ENCODE results near the gene RPS6KB2.
A peak's percentile ranks its signal among the peaks of the same experiment; 100 is the strongest.

Gene RPS6KB2

DNA sequence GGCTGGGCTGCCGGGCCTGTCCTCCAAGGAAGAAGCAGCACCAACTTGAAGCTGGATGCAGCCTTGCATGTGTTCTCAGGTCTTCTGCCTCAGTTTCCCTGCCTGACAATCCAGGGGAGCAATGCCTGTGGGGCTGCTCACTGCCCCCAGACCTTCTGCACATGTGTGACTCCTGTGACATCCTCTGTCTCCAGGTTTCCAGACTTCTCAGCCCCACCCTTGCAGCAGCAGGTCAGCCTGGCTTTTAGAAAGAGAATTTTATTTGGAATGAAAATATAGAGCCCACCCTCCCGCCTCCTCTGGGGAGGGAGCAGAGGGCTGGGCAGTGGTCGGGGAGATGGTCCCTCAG lies 9.5 kb downstream of the RPS6KB2 start:
- TF ChIP-seq, protein P1, sequence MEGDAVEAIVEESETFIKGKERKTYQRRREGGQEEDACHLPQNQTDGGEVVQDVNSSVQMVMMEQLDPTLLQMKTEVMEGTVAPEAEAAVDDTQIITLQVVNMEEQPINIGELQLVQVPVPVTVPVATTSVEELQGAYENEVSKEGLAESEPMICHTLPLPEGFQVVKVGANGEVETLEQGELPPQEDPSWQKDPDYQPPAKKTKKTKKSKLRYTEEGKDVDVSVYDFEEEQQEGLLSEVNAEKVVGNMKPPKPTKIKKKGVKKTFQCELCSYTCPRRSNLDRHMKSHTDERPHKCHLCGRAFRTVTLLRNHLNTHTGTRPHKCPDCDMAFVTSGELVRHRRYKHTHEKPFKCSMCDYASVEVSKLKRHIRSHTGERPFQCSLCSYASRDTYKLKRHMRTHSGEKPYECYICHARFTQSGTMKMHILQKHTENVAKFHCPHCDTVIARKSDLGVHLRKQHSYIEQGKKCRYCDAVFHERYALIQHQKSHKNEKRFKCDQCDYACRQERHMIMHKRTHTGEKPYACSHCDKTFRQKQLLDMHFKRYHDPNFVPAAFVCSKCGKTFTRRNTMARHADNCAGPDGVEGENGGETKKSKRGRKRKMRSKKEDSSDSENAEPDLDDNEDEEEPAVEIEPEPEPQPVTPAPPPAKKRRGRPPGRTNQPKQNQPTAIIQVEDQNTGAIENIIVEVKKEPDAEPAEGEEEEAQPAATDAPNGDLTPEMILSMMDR (IDR thresholded peaks at IDR 0.05; ENCODE audit: low read length) = no peak
- TF ChIP-seq EZH2 (optimal IDR thresholded peaks at IDR 0.05; ENCODE audit: low read depth, low read length) (no peak), EZH2phosphoT487 (IDR thresholded peaks at IDR 0.05; ENCODE audit: low read length) (no peak)

DNA sequence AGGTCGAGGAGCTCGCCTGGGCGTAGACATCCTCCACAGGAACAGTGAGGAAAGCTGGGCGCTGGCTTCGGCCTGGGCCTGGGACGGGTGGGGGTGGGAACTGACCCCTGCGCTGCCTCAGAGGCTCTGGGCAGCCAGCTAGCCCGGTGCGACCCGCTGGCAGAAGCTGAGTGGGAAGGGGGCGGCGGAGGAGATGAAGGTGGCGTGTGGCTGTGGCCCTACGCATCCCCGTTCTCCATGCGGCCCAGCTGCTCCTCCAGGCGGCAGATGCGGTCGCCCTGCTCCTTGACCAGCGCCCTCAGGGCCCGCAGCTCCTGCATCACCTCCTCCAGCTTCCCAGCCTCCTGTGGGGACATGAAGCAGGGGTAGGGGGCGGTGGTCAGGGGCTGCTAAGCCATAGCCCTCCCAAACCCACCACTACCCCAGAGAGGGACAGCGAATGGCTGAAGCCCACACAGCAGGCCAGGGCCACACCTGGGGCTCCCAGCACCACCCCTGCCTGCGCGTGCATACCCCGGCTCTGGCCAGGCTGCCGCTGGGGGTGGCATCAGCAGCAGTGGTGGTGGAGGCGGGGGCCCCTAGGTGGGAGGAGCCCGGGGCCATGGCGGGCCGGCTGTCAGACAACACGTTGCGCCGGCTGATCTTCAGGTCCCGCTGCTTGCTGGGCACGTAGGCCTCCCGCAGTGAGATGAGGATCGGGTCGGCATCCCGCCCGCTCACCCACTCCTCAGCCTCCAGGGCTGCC lies 10.0 kb downstream of the RPS6KB2 start:
- Histone ChIP-seq H3K9ac (ENCODE audit: low read length) (no peak overlapping the region), H3K27me3 (replicated peaks; ENCODE audit: insufficient read depth, low read length) (no peaks in the 10 kb centered on the region), H3K4me1 (ENCODE audit: low read length) (no peaks in the 10 kb centered on the region), H4K20me1 (ENCODE audit: insufficient read depth, low read length) (no peaks in the 10 kb centered on the region), H3K9me2 (replicated peaks; ENCODE audit: insufficient read depth, low read length) (no peaks in the 10 kb centered on the region), H3K27ac (ENCODE audit: low read length) (no peak overlapping the region), H2AFZ (ENCODE audit: low read length) (no peak overlapping the region), H3K9me3 (replicated peaks; ENCODE audit: insufficient read depth, low read length) (no peaks in the 10 kb centered on the region), H3K4me3 (ENCODE audit: low read length) (no peak overlapping the region), H3K79me2 (ENCODE audit: low read length) (no peaks in the 10 kb centered on the region), H3K36me3 (replicated peaks; ENCODE audit: insufficient read depth, low read length) (no peaks in the 10 kb centered on the region), H3F3A (ENCODE audit: insufficient read depth, low read length) (no peaks in the 10 kb centered on the region), H3K4me2 (ENCODE audit: low read depth, low read length) (no peak overlapping the region)
- TF ChIP-seq, protein P1 (IDR thresholded peaks at IDR 0.05; ENCODE audit: low read length) = no peak
- TF ChIP-seq EZH2phosphoT487 (IDR thresholded peaks at IDR 0.05; ENCODE audit: low read length) (no peak), EZH2 (optimal IDR thresholded peaks at IDR 0.05; ENCODE audit: low read depth, low read length) (no peak)
- DNase-seq = no peak

More for the DNA sequence above, 9.5 kb downstream of the RPS6KB2 start:
- Histone ChIP-seq H3K4me3 (ENCODE audit: low read length) (no peak overlapping the region), H3K9ac (ENCODE audit: low read length) (no peak overlapping the region), H3K4me1 (ENCODE audit: low read length) (no peaks in the 10 kb centered on the region), H2AFZ (ENCODE audit: low read length) (no peak overlapping the region), H3K36me3 (replicated peaks; ENCODE audit: insufficient read depth, low read length) (no peaks in the 10 kb centered on the region; the same call in 1 of the 2 replicates), H3F3A (ENCODE audit: insufficient read depth, low read length) (no peaks in the 10 kb centered on the region), H3K9me2 (replicated peaks; ENCODE audit: insufficient read depth, low read length) (no peaks in the 10 kb centered on the region), H4K20me1 (ENCODE audit: insufficient read depth, low read length) (no peaks in the 10 kb centered on the region), H3K27me3 (replicated peaks; ENCODE audit: insufficient read depth, low read length) (no peaks in the 10 kb centered on the region), H3K79me2 (ENCODE audit: low read length) (no peaks in the 10 kb centered on the region), H3K27ac (ENCODE audit: low read length) (no peak overlapping the region), H3K9me3 (replicated peaks; ENCODE audit: insufficient read depth, low read length) (no peaks in the 10 kb centered on the region), H3K4me2 (ENCODE audit: low read depth, low read length) (no peak overlapping the region)
- no peak for DNase-seq

DNA sequence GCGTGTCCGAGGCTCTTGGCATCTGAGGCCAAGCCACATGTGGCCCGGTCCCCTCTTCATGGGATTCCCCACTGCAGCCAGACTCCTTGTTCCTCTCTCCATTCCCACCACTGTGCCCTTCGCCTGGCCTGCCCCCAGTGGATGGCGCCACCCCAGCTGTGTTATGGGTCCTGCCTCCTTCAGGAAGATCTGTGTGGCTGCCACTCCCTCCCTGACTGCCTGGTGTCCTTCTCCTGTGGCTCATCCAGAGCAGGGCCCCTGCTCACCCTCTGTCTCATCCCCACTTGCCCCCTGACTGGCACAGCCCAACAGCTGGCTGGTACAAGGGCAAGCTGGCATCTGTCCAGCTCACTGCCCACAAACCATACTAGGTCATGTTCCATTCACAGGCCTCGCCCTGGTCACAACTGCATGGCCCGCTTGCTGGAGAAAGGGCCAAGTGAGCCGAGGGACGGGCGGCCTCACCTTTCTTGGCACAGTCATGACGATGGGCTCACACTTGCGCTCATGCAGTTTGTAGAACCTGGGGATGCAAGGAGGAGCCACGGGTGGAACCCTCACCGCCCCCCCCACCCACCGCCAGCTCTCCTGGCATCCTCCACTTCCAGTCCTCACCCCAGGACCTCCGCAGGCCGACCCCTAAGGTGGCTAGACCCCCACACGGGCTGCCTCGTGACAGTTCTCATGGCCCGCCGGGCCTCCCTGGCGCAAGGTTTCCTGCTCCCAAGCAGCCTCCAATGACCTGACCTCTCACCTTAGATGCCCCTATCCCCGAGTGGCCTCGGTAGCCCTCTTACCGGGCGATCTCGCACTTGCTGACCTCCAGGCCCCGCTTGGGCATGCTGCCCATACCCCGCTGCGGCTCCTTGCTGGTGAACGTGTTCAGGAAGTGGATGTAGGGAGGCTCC lies 11.3 kb downstream of the RPS6KB2 start:
- H3K9ac ChIP-seq (ENCODE audit: low read length) = no peak overlapping the region
- no peaks in the 10 kb centered on the region for H3K9me2 ChIP-seq (replicated peaks; ENCODE audit: insufficient read depth, low read length)
- H3F3A ChIP-seq (ENCODE audit: insufficient read depth, low read length) = no peaks in the 10 kb centered on the region
- H3K27ac ChIP-seq (ENCODE audit: low read length) = no peak overlapping the region
- TF ChIP-seq, protein P1 (IDR thresholded peaks at IDR 0.05; ENCODE audit: low read length) = peak; percentile 19
- TF ChIP-seq EZH2phosphoT487 (IDR thresholded peaks at IDR 0.05; ENCODE audit: low read length) = no peak
- no peak for TF ChIP-seq EZH2 (optimal IDR thresholded peaks at IDR 0.05; ENCODE audit: low read depth, low read length)
- peaks cover 4% of the 10 kb centered on the region; the same call in 1 of the 2 replicates for H3K4me1 ChIP-seq (ENCODE audit: low read length)
- H3K79me2 ChIP-seq (ENCODE audit: low read length) = no peaks in the 10 kb centered on the region
- no peak overlapping the region for H3K4me2 ChIP-seq (ENCODE audit: low read depth, low read length)
- H3K27me3 ChIP-seq (replicated peaks; ENCODE audit: insufficient read depth, low read length) = no peaks in the 10 kb centered on the region
- H4K20me1 ChIP-seq (ENCODE audit: insufficient read depth, low read length) = no peaks in the 10 kb centered on the region
- H2AFZ ChIP-seq (ENCODE audit: low read length) = no peak overlapping the region
- no peaks in the 10 kb centered on the region for H3K9me3 ChIP-seq (replicated peaks; ENCODE audit: insufficient read depth, low read length)
- no peaks in the 10 kb centered on the region for H3K36me3 ChIP-seq (replicated peaks; ENCODE audit: insufficient read depth, low read length)
- no peak for DNase-seq
- no peak overlapping the region for H3K4me3 ChIP-seq (ENCODE audit: low read length)
